Immature natural killer cell (primary cell): ENCODE results near the gene TLE7. TPM values are rescaled to one million over a fixed set of nuclear protein-coding genes. Genes with fewer than 3 reads are reported as not detected.

Experiments
- DNase-seq, 3 donors: peaks; one replicate each; pipeline ENCODE4 v3.0.0; 2022; ENCODE audit warnings: mixed read lengths in 1 of 3
- H3K27ac Mint-ChIP-seq, 6 donors: one replicate each; pipeline ENCODE4 v1.8.0; 2020; ENCODE audit warnings: mixed read lengths in 6 of 6, mild to moderate bottlenecking in 5 of 6, inconsistent platforms in 4 of 6, moderate library complexity in 3 of 6
- H3K27me3 Mint-ChIP-seq, 3 donors: one replicate each; pipeline ENCODE4 v1.8.0; 2020 to 2021; ENCODE audit warnings: low read depth in 3 of 3, mild to moderate bottlenecking in 3 of 3, mixed read lengths in 3 of 3, moderate library complexity in 3 of 3, inconsistent platforms in 1 of 3
- H3K36me3 Mint-ChIP-seq, 3 donors: one replicate each; pipeline ENCODE4 v1.8.0; 2020; ENCODE audit warnings: mixed read lengths in 3 of 3, inconsistent platforms in 2 of 3, mild to moderate bottlenecking in 2 of 3
- H3K4me1 Mint-ChIP-seq, 2 donors: one replicate each; pipeline ENCODE4 v1.8.0; 2020; ENCODE audit warnings: inconsistent platforms in 2 of 2, mild to moderate bottlenecking in 2 of 2, mixed read lengths in 2 of 2, moderate library complexity in 1 of 2
- H3K4me3 Mint-ChIP-seq, 5 donors: one replicate each; pipeline ENCODE4 v1.8.0; 2020; ENCODE audit warnings: mild to moderate bottlenecking in 5 of 5, mixed read lengths in 5 of 5, inconsistent platforms in 3 of 5, moderate library complexity in 3 of 5
- H3K9me3 Mint-ChIP-seq, 6 donors: one replicate each; pipeline ENCODE4 v1.8.0; 2020; ENCODE audit warnings: mild to moderate bottlenecking in 6 of 6, mixed read lengths in 6 of 6, inconsistent platforms in 4 of 6, moderate library complexity in 3 of 6
- polyA plus RNA-seq, 3 donors: library from polyadenylated mRNA; unstranded; fragments of 300-500 nt; fragmentation: Illumina TruSeq; gene quantifications; one replicate each; pipeline ENCODE4 v1.2.3, GENCODE V29; 2021

The TLE7 gene
- polyA plus RNA-seq, 3 donors from 2014 or later: not detected

GRCh38 chr16:71402674-71403073 is 39.2 kb downstream of the TLE7 start:
- no peak overlapping the region for H3K4me3 Mint-ChIP-seq
- H3K36me3 Mint-ChIP-seq: no peaks in the 10 kb centered on the region
- H3K9me3 Mint-ChIP-seq: peaks cover 0 to 2% (median 0%) of the 10 kb centered on the region in 6 donors
- H3K27me3 Mint-ChIP-seq: peaks cover 9 to 13% (median 10%) of the 10 kb centered on the region in 3 donors
- no peak for DNase-seq
- no peaks in the 10 kb centered on the region for H3K4me1 Mint-ChIP-seq
- no peak overlapping the region for H3K27ac Mint-ChIP-seq

GRCh38 chr16:71402007-71402406 is 39.8 kb downstream of the TLE7 start:
- Mint-ChIP-seq H3K9me3 (peaks cover 0 to 2% (median 0%) of the 10 kb centered on the region in 6 donors), H3K4me3 (no peak overlapping the region), H3K36me3 (no peaks in the 10 kb centered on the region), H3K27ac (no peak overlapping the region), H3K27me3 (peaks cover 5 to 13% (median 10%) of the 10 kb centered on the region in 3 donors), H3K4me1 (no peaks in the 10 kb centered on the region)
- no peak for DNase-seq

- Mint-ChIP-seq H3K27me3 (peaks cover 5 to 14% (median 9%) of the 10 kb centered on the region in 3 donors), H3K4me1 (no peaks in the 10 kb centered on the region), H3K36me3 (no peaks in the 10 kb centered on the region), H3K4me3 (no peak overlapping the region), H3K27ac (no peak overlapping the region), H3K9me3 (peaks cover 0 to 2% (median 0%) of the 10 kb centered on the region in 6 donors)
- DNase-seq: no peak
Measured at GRCh38 chr16:71399801-71400563, 41.9 kb downstream of the TLE7 start.

- Mint-ChIP-seq H3K9me3 (no peaks in the 10 kb centered on the region), H3K4me1 (no peaks in the 10 kb centered on the region), H3K27me3 (peaks cover 7 to 13% (median 12%) of the 10 kb centered on the region in 3 donors), H3K27ac (no peak overlapping the region), H3K36me3 (no peaks in the 10 kb centered on the region), H3K4me3 (no peak overlapping the region)
- DNase-seq: no peak
Measured at GRCh38 chr16:71396594-71396993, 45.3 kb downstream of the TLE7 start.

GRCh38 chr16:71389330-71389729 is 52.5 kb downstream of the TLE7 start:
- H3K4me1 Mint-ChIP-seq: peaks cover 0 to under 1% of the 10 kb centered on the region in 2 donors
- no peaks in the 10 kb centered on the region for H3K9me3 Mint-ChIP-seq
- H3K27me3 Mint-ChIP-seq: peaks cover 5 to 8% (median 5%) of the 10 kb centered on the region in 3 donors
- H3K27ac Mint-ChIP-seq: no peak overlapping the region
- DNase-seq: no peak
- no peak overlapping the region for H3K4me3 Mint-ChIP-seq
- no peaks in the 10 kb centered on the region for H3K36me3 Mint-ChIP-seq

GRCh38 chr16:71387045-71387871 is 54.6 kb downstream of the TLE7 start:
- DNase-seq: no peak
- no peaks in the 10 kb centered on the region for H3K36me3 Mint-ChIP-seq
- H3K27me3 Mint-ChIP-seq: peaks cover 3 to 12% (median 6%) of the 10 kb centered on the region in 3 donors
- no peak overlapping the region for H3K27ac Mint-ChIP-seq
- peaks cover 0 to 2% of the 10 kb centered on the region in 2 donors for H3K4me1 Mint-ChIP-seq
- no peaks in the 10 kb centered on the region for H3K9me3 Mint-ChIP-seq
- H3K4me3 Mint-ChIP-seq: no peak overlapping the region

- DNase-seq: no peak
- Mint-ChIP-seq H3K36me3 (no peaks in the 10 kb centered on the region), H3K27ac (peak overlapping the region in 1 of 6 donors; percentile 32), H3K9me3 (no peaks in the 10 kb centered on the region), H3K4me3 (no peak overlapping the region), H3K27me3 (peaks cover 3 to 12% (median 3%) of the 10 kb centered on the region in 3 donors), H3K4me1 (peaks cover 0 to 2% of the 10 kb centered on the region in 2 donors)
Measured at GRCh38 chr16:71384073-71384724, 57.7 kb downstream of the TLE7 start.

- H3K4me1 Mint-ChIP-seq: peaks cover 0 to 2% of the 10 kb centered on the region in 2 donors
- H3K36me3 Mint-ChIP-seq: no peaks in the 10 kb centered on the region
- DNase-seq: peak; percentile 1 to 15 (median 4)
- no peak overlapping the region for H3K27ac Mint-ChIP-seq
- peaks cover 3 to 12% (median 5%) of the 10 kb centered on the region in 3 donors for H3K27me3 Mint-ChIP-seq
- H3K4me3 Mint-ChIP-seq: peak overlapping the region in 1 of 5 donors; percentile 13
- H3K9me3 Mint-ChIP-seq: no peaks in the 10 kb centered on the region
Measured at GRCh38 chr16:71383054-71383773, 58.6 kb downstream of the TLE7 start.

- Mint-ChIP-seq H3K36me3 (no peaks in the 10 kb centered on the region), H3K4me3 (no peak overlapping the region), H3K9me3 (no peaks in the 10 kb centered on the region), H3K27ac (no peak overlapping the region), H3K27me3 (peaks cover 2 to 9% (median 7%) of the 10 kb centered on the region in 3 donors), H3K4me1 (peaks cover 0 to 2% of the 10 kb centered on the region in 2 donors)
- no peak for DNase-seq
Measured at GRCh38 chr16:71380831-71381230, 61.0 kb downstream of the TLE7 start.

Other genes with a start within 250 kb of the TLE7 start
- under 1 TPM in 2 of 3 donors, not detected in 1; 0.24 to 0.26 TPM for gene HYDIN, start 211.3 kb downstream of the TLE7 start, polyA plus RNA-seq
- gene CMTR2, start 152.7 kb downstream of the TLE7 start, polyA plus RNA-seq: 10 to 100 TPM; 18.6 to 42.9 (median 19.0) TPM
- gene CALB2, start 83.3 kb downstream of the TLE7 start, polyA plus RNA-seq: not detected
- gene ZNF23, start 20.2 kb upstream of the TLE7 start, polyA plus RNA-seq: 1 to 10 TPM; 4.3 to 8.1 (median 5.4) TPM
- gene ZNF19, start 47.3 kb upstream of the TLE7 start, polyA plus RNA-seq: 1 to 10 TPM in 2 of 3 donors, under 1 TPM in 1; 0.21 to 3.4 (median 1.2) TPM
- gene CHST4, start 84.4 kb upstream of the TLE7 start, polyA plus RNA-seq: not detected
- under 1 TPM in 1 of 3 donors, not detected in 2; 0.10 TPM for gene TAT, start 135.0 kb upstream of the TLE7 start, polyA plus RNA-seq
- gene MARVELD3, start 184.1 kb upstream of the TLE7 start, polyA plus RNA-seq: not detected